H1 (cell line): ENCODE results near the gene MEGF11. TPM values are rescaled to one million over a fixed set of nuclear protein-coding genes. Genes with fewer than 3 reads are reported as not detected.
A peak's percentile ranks its signal among the peaks of the same experiment; 100 is the strongest.

Source experiments
- CTCF ChIA-PET: fragments of 300-600 bp; sonication (Branson Sonifier 250); formaldehyde crosslinking; loops from one replicate; lab custom pipeline; 2021; ENCODE audit not compliant: partially characterized antibody; lab: Charles Lee
- POLR2A ChIA-PET: fragments of 300-600 bp; sonication (Branson Sonifier 250); formaldehyde crosslinking; loops from one replicate; lab custom pipeline; 2021; ENCODE audit warnings: inconsistent platforms; ENCODE audit not compliant: partially characterized antibody; lab: Charles Lee
- DNase-seq, 2 experiments: peaks; one replicate each; pipeline versions ENCODE4 v3.0.0 to v3.0.0-alpha.2; 2010 to 2022; ENCODE audit warnings: low spot score in 2 of 2, low read depth in 1 of 2, mixed read lengths in 1 of 2
- FAIRE-seq: peaks from 2 replicates; lab custom pipeline; 2011; peaks lifted over from hg19 to GRCh38; lab: Jason Lieb, UNC
- H2AFZ ChIP-seq: 2 replicates; pipeline ENCODE4 v1.8.1; 2012; ENCODE audit warnings: low read length, inconsistent platforms
- H2AK5ac ChIP-seq: 2 replicates; pipeline ENCODE4 v1.6.1; 2013; ENCODE audit warnings: low read depth, low read length
- H2BK120ac ChIP-seq: replicated peaks from 2 replicates; pipeline ENCODE3; 2013; ENCODE audit warnings: low read depth, low read length, inconsistent platforms
- H2BK12ac ChIP-seq: 2 replicates; pipeline ENCODE4 v1.6.1; 2013; ENCODE audit warnings: low read depth, low read length
- H2BK15ac ChIP-seq: 2 replicates; pipeline ENCODE4 v1.6.1; 2013; ENCODE audit warnings: low read length
- H2BK20ac ChIP-seq: 2 replicates; pipeline ENCODE4 v1.6.1; 2013; ENCODE audit warnings: low read length
- H2BK5ac ChIP-seq: 2 replicates; pipeline ENCODE4 v1.6.1; 2013; ENCODE audit warnings: low read depth, low read length
- H3K14ac ChIP-seq: 2 replicates; pipeline ENCODE4 v1.6.1; 2013; ENCODE audit warnings: inconsistent platforms; ENCODE audit not compliant: insufficient read length
- H3K18ac ChIP-seq: 2 replicates; pipeline ENCODE4 v1.6.1; 2013; ENCODE audit warnings: low read length; ENCODE audit errors: extremely low read depth
- H3K23ac ChIP-seq: 2 replicates; pipeline ENCODE4 v1.6.1; 2013; ENCODE audit warnings: inconsistent platforms; ENCODE audit not compliant: insufficient read length
- H3K23me2 ChIP-seq: 2 replicates; pipeline ENCODE4 v1.6.1; 2013; ENCODE audit warnings: low read depth, low read length
- H3K27ac ChIP-seq: 2 replicates; pipeline ENCODE4 v1.6.1; 2011; ENCODE audit warnings: low read depth, low read length, inconsistent platforms
- H3K27me3 ChIP-seq, 4 experiments: replicated peaks in 1 of 4; 1 replicate in 1 of 4; 2 replicates in 3 of 4; pipeline versions ENCODE4 v1.6.1 to v1.8.1; 2011 to 2013; ENCODE audit warnings: low read length in 3 of 4, mild to moderate bottlenecking in 3 of 4, inconsistent platforms in 2 of 4, mixed read lengths in 2 of 4, moderate library complexity in 1 of 4; ENCODE audit not compliant: control insufficient read depth in 3 of 4, insufficient read depth in 3 of 4; ENCODE audit errors: extremely low read depth in 1 of 4
- H3K36me3 ChIP-seq, 4 experiments: 2 replicates each; pipeline versions ENCODE4 v1.6.1 to v1.8.1; 2011 to 2013; ENCODE audit warnings: mild to moderate bottlenecking in 4 of 4, low read length in 3 of 4, moderate library complexity in 2 of 4, control low read depth in 1 of 4, inconsistent platforms in 1 of 4; ENCODE audit not compliant: insufficient read depth in 4 of 4, control insufficient read depth in 2 of 4
- H3K4ac ChIP-seq: replicated peaks from 2 replicates; pipeline ENCODE3; 2013; ENCODE audit warnings: low read length, low read depth, mixed read lengths, inconsistent platforms; ENCODE audit not compliant: insufficient read length
- H3K4me1 ChIP-seq, 4 experiments: replicated peaks in 1 of 4; 1 replicate in 1 of 4; 2 replicates in 3 of 4; pipeline versions ENCODE4 v1.6.1 to v1.8.1; 2011 to 2013; ENCODE audit warnings: low read length in 3 of 4, inconsistent platforms in 2 of 4, mixed read lengths in 1 of 4; ENCODE audit not compliant: insufficient read depth in 4 of 4, control insufficient read depth in 3 of 4
- H3K4me2 ChIP-seq, 2 experiments: 2 replicates each; pipeline versions ENCODE4 v1.6.1 to v1.8.1; 2011 to 2013; ENCODE audit warnings: low read depth in 2 of 2, low read length in 2 of 2, control low read depth in 1 of 2, inconsistent platforms in 1 of 2, mild to moderate bottlenecking in 1 of 2; ENCODE audit not compliant: insufficient read depth in 1 of 2
- H3K4me3 ChIP-seq, 4 experiments: fragments of 200-600, 300-600 bp in 1 of 4; sonication (generic), shearing (Covaris generic), sonication (Bioruptor Twin) in 1 of 4; 2 replicates each; pipeline versions ENCODE4 v1.5.1 to v1.8.1; 2011 to 2016; ENCODE audit warnings: low read length in 4 of 4, low read depth in 3 of 4, control low read depth in 2 of 4, inconsistent platforms in 2 of 4, mild to moderate bottlenecking in 2 of 4, mixed read lengths in 1 of 4, moderate library complexity in 1 of 4; ENCODE audit not compliant: insufficient read depth in 2 of 4; ENCODE audit errors: extremely low read depth in 1 of 4
- H3K56ac ChIP-seq: replicated peaks from 2 replicates; pipeline ENCODE3; 2013; ENCODE audit warnings: low read depth, mild to moderate bottlenecking, mixed read lengths, low read length, inconsistent platforms; ENCODE audit not compliant: insufficient read length
- H3K79me1 ChIP-seq: 2 replicates; pipeline ENCODE4 v1.6.1; 2013; ENCODE audit warnings: low read depth, low read length, control low read depth
- H3K79me2 ChIP-seq, 2 experiments: 2 replicates each; pipeline versions ENCODE4 v1.6.1 to v1.8.1; 2012 to 2013; ENCODE audit warnings: low read length in 2 of 2, mild to moderate bottlenecking in 2 of 2, inconsistent platforms in 1 of 2; ENCODE audit not compliant: insufficient read depth in 2 of 2, control insufficient read depth in 1 of 2
- H3K9ac ChIP-seq, 4 experiments: replicated peaks in 1 of 4; 1 replicate in 1 of 4; 2 replicates in 3 of 4; pipeline versions ENCODE4 v1.6.1 to v1.8.1; 2011 to 2013; ENCODE audit warnings: low read depth in 3 of 4, low read length in 3 of 4, control low read depth in 2 of 4, mild to moderate bottlenecking in 2 of 4, moderate library complexity in 2 of 4, inconsistent platforms in 1 of 4; ENCODE audit errors: extremely low read depth in 1 of 4
- H3K9me3 ChIP-seq, 2 experiments: 2 replicates each; pipeline versions ENCODE4 v1.6.1 to v1.8.1; 2012 to 2013; ENCODE audit warnings: mild to moderate bottlenecking in 2 of 2, moderate library complexity in 2 of 2, control low read depth in 1 of 2, inconsistent platforms in 1 of 2, low read depth in 1 of 2, low read length in 1 of 2, mixed read lengths in 1 of 2; ENCODE audit not compliant: insufficient read depth in 2 of 2
- H4K20me1 ChIP-seq, 2 experiments: replicated peaks in 1 of 2; 2 replicates each; pipeline versions ENCODE3 to v1.8.1; 2011 to 2013; ENCODE audit warnings: inconsistent platforms in 2 of 2, low read length in 2 of 2, mild to moderate bottlenecking in 1 of 2; ENCODE audit not compliant: insufficient read depth in 2 of 2, control insufficient read depth in 1 of 2
- H4K5ac ChIP-seq: 2 replicates; pipeline ENCODE4 v1.6.1; 2013; ENCODE audit warnings: low read length, low read depth, mixed read lengths, inconsistent platforms; ENCODE audit not compliant: insufficient read length
- H4K8ac ChIP-seq: 2 replicates; pipeline ENCODE4 v1.8.0; 2013; ENCODE audit warnings: mild to moderate bottlenecking, moderate library complexity, low read length, inconsistent platforms; ENCODE audit not compliant: insufficient read depth; ENCODE audit errors: extremely low read depth
- H4K91ac ChIP-seq: replicated peaks from 2 replicates; pipeline ENCODE3; 2013; ENCODE audit warnings: low read length, mixed read lengths, inconsistent platforms; ENCODE audit not compliant: insufficient read length
- BACH1 ChIP-seq: IDR thresholded peaks from 2 replicates; pipeline ENCODE4 v1.6.1; 2012; ENCODE audit warnings: low read length, improper control_type of control experiment
- CBX5 ChIP-seq: fragments of 300-800, 300-1000 bp; sonication (generic); IDR thresholded peaks from 2 replicates; pipeline ENCODE4 v1.7.1; 2016; ENCODE audit warnings: antibody characterized with exemption, low read length, low read depth
- CHD2 ChIP-seq: IDR thresholded peaks from 2 replicates; pipeline ENCODE4 v1.6.1; 2012; ENCODE audit warnings: low read length, improper control_type of control experiment
- EGR1 ChIP-seq: IDR thresholded peaks from 2 replicates; pipeline ENCODE4 v1.6.1; 2011; ENCODE audit warnings: low read depth, low read length, borderline replicate concordance
- GTF2F1 ChIP-seq: IDR thresholded peaks from 2 replicates; pipeline ENCODE4 v1.6.1; 2012; ENCODE audit warnings: low read depth, low read length, improper control_type of control experiment, borderline replicate concordance
- HDAC6 ChIP-seq: IDR thresholded peaks from one replicate; pipeline ENCODE4 v1.7.1; 2012; ENCODE audit warnings: low read depth, mild to moderate bottlenecking, inconsistent platforms, low read length, moderate library complexity
- JUN ChIP-seq: IDR thresholded peaks from 2 replicates; pipeline ENCODE4 v1.6.1; 2011; ENCODE audit warnings: low read depth, mild to moderate bottlenecking, improper control_type of control experiment, low read length
- RNF2 ChIP-seq: fragments of 200-900, 300-1000 bp; sonication (generic); IDR thresholded peaks from 2 replicates; pipeline ENCODE4 v1.7.1; 2016; ENCODE audit warnings: borderline replicate concordance, low read depth, mild to moderate bottlenecking, antibody characterized with exemption, low read length; ENCODE audit not compliant: poor library complexity, severe bottlenecking; ENCODE audit errors: missing control alignments
- SIX5 ChIP-seq: IDR thresholded peaks from 2 replicates; pipeline ENCODE4 v1.6.1; 2011; ENCODE audit warnings: mild to moderate bottlenecking, low read depth, low read length
- YY1 ChIP-seq: IDR thresholded peaks from 2 replicates; pipeline ENCODE4 v1.6.1; 2011; ENCODE audit warnings: low read depth, mild to moderate bottlenecking, low read length
- WGBS, 2 experiments: shearing (Covaris generic) in 1 of 2; methylation state at CpG; one replicate each; pipeline versions ENCODE4 v1.1.6 to v1.1.7; 2013 to 2015; ENCODE audit warnings: low lambda C conversion rate in 2 of 2, mixed read lengths in 2 of 2, inconsistent platforms in 1 of 2, low coverage in 1 of 2, missing lambda C conversion rate in 1 of 2; ENCODE audit not compliant: insufficient replicate concordance in 2 of 2, insufficient coverage in 1 of 2, insufficient read length in 1 of 2; ENCODE audit errors: extremely low coverage in 1 of 2, missing lambda C conversion rate in 1 of 2; 5-methylcytosine and 5-hydroxymethylcytosine counted together
- polyA plus RNA-seq, 7 experiments: library from polyadenylated mRNA; depleted of rRNA in 3 of 7; stranded (reverse) in 5 of 7; unstranded in 2 of 7; fragments of >200 nt in 5 of 7; fragments of 200-250 nt in 2 of 7; gene quantifications; 1 replicate in 5 of 7; 2 replicates in 1 of 7; 4 replicates in 1 of 7; pipeline versions ENCODE4 v1.2.1 to v1.2.3, GENCODE V29; 2011 to 2013; ENCODE audit warnings: missing spikeins in 2 of 7, mixed read lengths in 2 of 7
- total RNA-seq: library from RNA; stranded (reverse); fragmentation: NEBNext Ultra II Directional; extraction: Animal tissue kit (Norgen Biotek cat#: 25700); gene quantifications from 2 replicates; pipeline ENCODE4 v1.2.1, GENCODE V29; 2021
- TF ChIP-seq, protein P1 (sequence below): IDR thresholded peaks from 2 replicates; pipeline ENCODE4 v1.6.1; 2012; ENCODE audit warnings: inconsistent platforms
- TF ChIP-seq, protein P2 (sequence below): IDR thresholded peaks from 2 replicates; pipeline ENCODE4 v1.6.1; 2011; ENCODE audit warnings: low read depth, mild to moderate bottlenecking, low read length; ENCODE audit not compliant: insufficient read depth

MEGF11 gene
- total and polyA plus RNA-seq, 2 of the 8 experiments (the other 6 are each of a cell fraction or from before 2014, with no cell fraction given): 4.4 to 4.8 TPM

DNA sequence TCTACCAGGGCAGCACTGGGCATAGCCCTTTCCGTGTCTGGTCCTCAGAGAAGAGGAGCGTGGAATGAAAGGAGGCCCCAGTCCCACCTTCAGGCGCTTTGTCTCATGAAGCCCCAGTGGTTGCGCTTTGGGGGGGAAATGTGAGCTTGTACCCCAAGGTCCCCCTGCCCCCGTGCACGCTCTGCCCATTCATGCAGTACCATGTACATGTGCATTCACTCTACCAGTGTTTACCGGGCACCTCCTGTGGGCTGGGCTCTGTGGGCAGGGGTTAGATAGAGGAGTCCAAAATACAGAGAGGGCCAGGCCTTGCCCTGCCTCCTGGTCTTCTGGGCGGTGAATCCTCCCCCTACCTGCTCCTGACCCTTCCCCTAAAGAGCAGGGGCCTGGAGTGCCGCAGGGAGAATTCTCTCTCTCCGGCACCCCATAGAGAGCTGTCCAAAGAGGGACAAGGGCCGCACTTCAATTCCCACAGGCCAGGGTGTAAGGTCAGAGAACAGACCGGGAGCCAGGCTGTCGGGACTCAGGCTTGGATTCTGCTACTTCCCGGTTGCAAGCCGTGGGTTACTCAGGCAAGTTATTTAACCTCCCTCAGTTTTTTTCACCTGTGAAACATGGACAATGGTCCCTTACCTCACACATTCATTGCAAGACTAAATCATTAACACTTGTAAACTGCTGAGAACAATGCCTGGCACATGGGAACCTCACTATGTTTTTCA is 153.4 kb downstream of the MEGF11 start:
- CTCF ChIA-PET: interaction anchor here (0.7 to 0.9 kb wide), 2 partner anchors 15 to 44 kb away, joined by 3 read pairs; no protein-coding TSS in a partner anchor
- H3K4me1 ChIP-seq: peaks cover 9 to 19% (median 11%) of the 10 kb centered on the region in 4 experiments
- no peak overlapping the region for H2BK20ac ChIP-seq
- TF ChIP-seq BACH1: no peak
- TF ChIP-seq, protein P1, sequence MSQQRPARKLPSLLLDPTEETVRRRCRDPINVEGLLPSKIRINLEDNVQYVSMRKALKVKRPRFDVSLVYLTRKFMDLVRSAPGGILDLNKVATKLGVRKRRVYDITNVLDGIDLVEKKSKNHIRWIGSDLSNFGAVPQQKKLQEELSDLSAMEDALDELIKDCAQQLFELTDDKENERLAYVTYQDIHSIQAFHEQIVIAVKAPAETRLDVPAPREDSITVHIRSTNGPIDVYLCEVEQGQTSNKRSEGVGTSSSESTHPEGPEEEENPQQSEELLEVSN: no peak
- TF ChIP-seq SIX5: no peak
- TF ChIP-seq, protein P2, sequence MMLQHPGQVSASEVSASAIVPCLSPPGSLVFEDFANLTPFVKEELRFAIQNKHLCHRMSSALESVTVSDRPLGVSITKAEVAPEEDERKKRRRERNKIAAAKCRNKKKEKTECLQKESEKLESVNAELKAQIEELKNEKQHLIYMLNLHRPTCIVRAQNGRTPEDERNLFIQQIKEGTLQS: no peak
- no peak for TF ChIP-seq CBX5
- TF ChIP-seq GTF2F1: no peak
- no peak for TF ChIP-seq HDAC6
- no peak for TF ChIP-seq RNF2
- no peak for TF ChIP-seq EGR1
- no peak for TF ChIP-seq CHD2
- TF ChIP-seq YY1: no peak
- TF ChIP-seq JUN: no peak

More for the DNA sequence above, 153.4 kb downstream of the MEGF11 start:
- Histone ChIP-seq H3K56ac (no peak overlapping the region), H3K9me3 (no peaks in the 10 kb centered on the region), H3K79me2 (no peaks in the 10 kb centered on the region), H3K79me1 (no peaks in the 10 kb centered on the region), H3K23ac (no peak overlapping the region), H3K4me3 (no peak overlapping the region), H3K27ac (no peak overlapping the region), H4K8ac (peak overlapping the region; percentile 29; the same call in 1 of the 2 replicates), H3K23me2 (no peaks in the 10 kb centered on the region), H2BK5ac (no peak overlapping the region; the same call in 1 of the 2 replicates), H2AFZ (no peak overlapping the region), H2BK15ac (peak overlapping the region; percentile 16; the same call in 1 of the 2 replicates), H3K9ac (no peak overlapping the region), H3K36me3 (no peaks in the 10 kb centered on the region), H3K4ac (no peak overlapping the region), H3K18ac (no peak overlapping the region), H3K27me3 (no peaks in the 10 kb centered on the region), H4K5ac (no peak overlapping the region), H2BK12ac (0 out of 2 replicates have a peak overlapping the region, but pooled peaks have one; percentile 17), H2BK120ac (no peak overlapping the region), H4K20me1 (no peaks in the 10 kb centered on the region), H3K4me2 (no peak overlapping the region), H2AK5ac (no peak overlapping the region), H4K91ac (peak overlapping the region; percentile 26), H3K14ac (no peak overlapping the region)
- 81% methylated on average over 15 of the region's 15 CpGs; no CpG with 5 or more reads in 1 of the 2 experiments for WGBS, 2 experiments
- POLR2A ChIA-PET: no interaction called here
- DNase-seq: no peak
- FAIRE-seq: no peak
